GM18868 (cell line): Measurements from ENCODE around the gene IKBKE.
A peak's percentile ranks its signal among the peaks of the same experiment; 100 is the strongest.
"Not testable (repeated sequence)": the region's sequence is repeated elsewhere in the genome, so short reads cannot be mapped to it uniquely, and the experiment has no call there.

Experiments
- ATAC-seq: cut with Tn5 transposase; IDR thresholded peaks from one replicate; pipeline ENCODE4 v1.9.1; 2021; ENCODE audit warnings: mild to moderate bottlenecking, moderate library complexity; ENCODE audit not compliant: unreplicated experiment

IKBKE gene

GRCh38 chr1:206472454-206472853, 2.2 kb downstream of the IKBKE start:
- ATAC-seq = no peak

GRCh38 chr1:206472886-206473285, 2.6 kb downstream of the IKBKE start:
- no peak for ATAC-seq

- ATAC-seq = no peak
Measured at GRCh38 chr1:206476058-206476457, 5.8 kb downstream of the IKBKE start.

GRCh38 chr1:206476591-206476990, 6.3 kb downstream of the IKBKE start:
- no peak for ATAC-seq

- no peak for ATAC-seq
Measured at GRCh38 chr1:206477110-206477509, 6.8 kb downstream of the IKBKE start.

GRCh38 chr1:206477581-206478380, 7.5 kb downstream of the IKBKE start:
- no peak for ATAC-seq

- ATAC-seq = no peak
Measured at GRCh38 chr1:206478746-206479145, 8.5 kb downstream of the IKBKE start.

- ATAC-seq = peak; percentile 51
Measured at GRCh38 chr1:206479183-206480125, 9.2 kb downstream of the IKBKE start.

GRCh38 chr1:206480211-206480610, 9.9 kb downstream of the IKBKE start:
- no peak for ATAC-seq

GRCh38 chr1:206482611-206483010, 12.3 kb downstream of the IKBKE start:
- ATAC-seq = no peak

GRCh38 chr1:206483864-206484263, 13.6 kb downstream of the IKBKE start:
- not testable (repeated sequence) for ATAC-seq

GRCh38 chr1:206484901-206485300, 14.6 kb downstream of the IKBKE start:
- no peak for ATAC-seq

- ATAC-seq = no peak
Measured at GRCh38 chr1:206486995-206487788, 16.9 kb downstream of the IKBKE start.

GRCh38 chr1:206487970-206488369, 17.7 kb downstream of the IKBKE start:
- no peak for ATAC-seq

GRCh38 chr1:206488466-206488865, 18.2 kb downstream of the IKBKE start:
- no peak for ATAC-seq

GRCh38 chr1:206489980-206490770, 19.9 kb downstream of the IKBKE start:
- ATAC-seq = no peak

GRCh38 chr1:206490771-206491405, 20.6 kb downstream of the IKBKE start:
- ATAC-seq = no peak

- no peak for ATAC-seq
Measured at GRCh38 chr1:206491616-206492015, 21.3 kb downstream of the IKBKE start.

GRCh38 chr1:206492589-206492988, 22.3 kb downstream of the IKBKE start:
- no peak for ATAC-seq

GRCh38 chr1:206493279-206493678, 23.0 kb downstream of the IKBKE start:
- ATAC-seq = no peak
